Ovary (tissue), 3 donors: ENCODE data around the gene KRT222.

Experiments
- CTCF ChIP-seq, 3 donors: fragments of 450-650 bp in 2 of 3; fragments of 200-600 bp in 1 of 3; IDR thresholded peaks; one replicate each; pipeline versions ENCODE4 v1.5.1 to v1.8.0; 2016 to 2022; ENCODE audit warnings: antibody characterized with exemption in 3 of 3, mild to moderate bottlenecking in 1 of 3
- EP300 ChIP-seq: sonication (generic); formaldehyde crosslinking; IDR thresholded peaks from one replicate; pipeline ENCODE4 v1.6.1; 2017; ENCODE audit warnings: antibody characterized with exemption
- POLR2A ChIP-seq: fragments of 450-650 bp; IDR thresholded peaks from one replicate; pipeline ENCODE4 v1.6.1; 2017; ENCODE audit warnings: antibody characterized with exemption, mild to moderate bottlenecking, moderate library complexity
- donor health status: DM: no; HTN: no; CAD: no.

- no peak for TF ChIP-seq CTCF (IDR thresholded peaks at IDR 0.05)
- no peak for TF ChIP-seq POLR2A
- TF ChIP-seq EP300, result no peak
These were observed 5.1 kb downstream of the KRT222 start for GRCh38 chr17:40659911-40660310.
